ENCODE data around the gene C1orf74. TPM values are rescaled to one million over a fixed set of nuclear protein-coding genes. Genes with fewer than 3 reads are reported as not detected.

C1orf74 gene
- total and polyA plus RNA-seq, 2 donors (not counting 3 experiments of a cell fraction or from before 2014, with no cell fraction given) = 2.4 to 3.0 TPM

GRCh38 chr1:209805875-209806760 lies 21.8 kb upstream of the C1orf74 start, which contains the start of gene IRF6:
TSS of gene IRF6 (minus strand) at chr1:209806142. CDS start at chr1:209801413, 4,729 bp downstream.
- dilution Hi-C loops (cut with MboI; ENCODE audit: extremely low pct_ligation_motif_present, low sequenced_read_pairs) (no loop called here), intact Hi-C loops (cut with micrococcal nuclease) (no loop called here)
- ChIA-PET CTCF (interaction anchor here (2.7 kb wide), 1 partner anchor 17 kb away, joined by 13 read pairs; no protein-coding TSS in a partner anchor), POLR2A (interaction anchor here (1.6 kb wide), 1 partner anchor 17 kb away, joined by 3 read pairs; no protein-coding TSS in a partner anchor)
- H3K79me2 ChIP-seq (ENCODE audit: control insufficient read depth, insufficient read depth, low read length) = no peaks in the 10 kb centered on the region
- BruUV-seq (replicated peaks) = TSS peak; percentile 60
- peak within 1 kb of the TSS; percentile 16 for H2AFZ ChIP-seq (ENCODE audit: low read depth, low read length)
- no peaks in the 10 kb centered on the region for H4K20me1 ChIP-seq (replicated peaks; ENCODE audit: control insufficient read depth, extremely low read depth, insufficient read depth, low read length)
- H3K4me2 ChIP-seq (ENCODE audit: insufficient read depth, low read length) = peak within 1 kb of the TSS; percentile 57
- H3K9me3 ChIP-seq (replicated peaks; ENCODE audit: control insufficient read depth, insufficient read depth, low read length) = no peaks in the 10 kb centered on the region
- H3K36me3 ChIP-seq (ENCODE audit: control insufficient read depth in 2 of 2, extremely low read depth in 1 of 2, insufficient read depth in 2 of 2, low read length in 2 of 2) = no peaks in the 10 kb centered on the region
- no peaks in the 10 kb centered on the region for H3K27me3 ChIP-seq (ENCODE audit: control insufficient read depth in 2 of 2, insufficient read depth in 2 of 2, low read length in 2 of 2)
- DNase-seq (ENCODE audit: low read depth, low spot score) = peak; percentile 87
- TF ChIP-seq CTCF (IDR thresholded peaks at IDR 0.05; ENCODE audit: extremely low read depth in 1 of 2, insufficient read depth in 1 of 2, low read depth in 1 of 2, low read length in 2 of 2) (no peak), POLR2A (IDR thresholded peaks at IDR 0.05; ENCODE audit: low read depth, low read length) (peak; percentile 50), EZH2 (IDR thresholded peaks at IDR 0.05; ENCODE audit: borderline replicate concordance, low read depth, low read length, severe bottlenecking) (no peak), FOS (IDR thresholded peaks at IDR 0.05; ENCODE audit: borderline replicate concordance, insufficient read depth, low read length) (no peak), GATA2 (IDR thresholded peaks at IDR 0.05; ENCODE audit: insufficient read depth, insufficient read length, low read depth, low read length) (no peak), MAX (IDR thresholded peaks at IDR 0.05; ENCODE audit: insufficient read depth, insufficient read length) (no peak), POLR2AphosphoS5 (IDR thresholded peaks at IDR 0.05; ENCODE audit: insufficient read depth, low read depth, low read length) (no peak)
- peak within 1 kb of the TSS in 2 of 3 experiments; percentile 51 to 81 for H3K4me3 ChIP-seq (replicated peaks in 1 of 3; ENCODE audit: insufficient read depth in 1 of 3, low read depth in 1 of 3, low read length in 3 of 3)
- peak; percentile 37 for FAIRE-seq
- H3K9me1 ChIP-seq (replicated peaks; ENCODE audit: control insufficient read depth, extremely low read depth, insufficient read depth, low read length) = no peaks in the 10 kb centered on the region
- peak within 1 kb of the TSS; percentile 47 for H3K27ac ChIP-seq (ENCODE audit: insufficient read depth, low read depth, low read length)
- H3K9ac ChIP-seq (replicated peaks; ENCODE audit: extremely low read depth, insufficient read depth, low read length) = peak within 1 kb of the TSS; percentile 57
- peaks cover 38% of the 10 kb centered on the region for H3K4me1 ChIP-seq (ENCODE audit: control insufficient read depth, extremely low read depth, insufficient read depth, low read length)
